Panc1 (cell line): Measurements from ENCODE around the gene FAM13C. TPM values are rescaled to one million over a fixed set of nuclear protein-coding genes. Genes with fewer than 3 reads are reported as not detected.

Experiments used
- ATAC-seq: fragments of 200-7000 bp; cut with Tn5 transposase; 2 replicates; pipeline ENCODE4 v1.9.1; 2020; ENCODE audit warnings: mild to moderate bottlenecking, moderate library complexity
- BruUV-seq: library from RNA; stranded (reverse); fragments of 400-500 nt; replicated peaks from 2 replicates; lab custom pipeline; 2021; lab: Mats Ljungman, UMichigan
- CTCF ChIA-PET: fragments of 300-600 bp; sonication (Branson Sonifier 250); formaldehyde crosslinking; loops from one replicate; lab custom pipeline; 2022; ENCODE audit warnings: antibody characterized with exemption; lab: Charles Lee
- POLR2A ChIA-PET: fragments of 300-600 bp; sonication (Branson Sonifier 250); formaldehyde crosslinking; loops from one replicate; lab custom pipeline; 2022; ENCODE audit warnings: antibody characterized with exemption; lab: Charles Lee
- DNase-seq: peaks from one replicate; pipeline ENCODE4 v3.0.0-alpha.2; 2010; ENCODE audit warnings: low read depth, low spot score
- H3K27ac ChIP-seq: 2 replicates; pipeline ENCODE4 v1.5.1; 2011; ENCODE audit warnings: mild to moderate bottlenecking, low read length, inconsistent platforms
- H3K27me3 ChIP-seq: fragments of 200-500 bp; sonication (Bioruptor generic); 2 replicates; pipeline ENCODE4 v1.6.0; 2014; ENCODE audit warnings: low read length, inconsistent platforms; ENCODE audit not compliant: control insufficient read depth, insufficient read depth
- H3K36me3 ChIP-seq: fragments of 200-500 bp; sonication (Bioruptor generic); 2 replicates; pipeline ENCODE4 v1.5.1; 2014; ENCODE audit warnings: inconsistent platforms, mild to moderate bottlenecking, low read length, moderate library complexity; ENCODE audit not compliant: control insufficient read depth, insufficient read depth
- H3K4me1 ChIP-seq: 2 replicates; pipeline ENCODE4 v1.5.1; 2011; ENCODE audit warnings: inconsistent platforms, mild to moderate bottlenecking, low read length, moderate library complexity; ENCODE audit not compliant: control insufficient read depth, insufficient read depth
- H3K4me3 ChIP-seq, 2 experiments: 2 replicates each; pipeline ENCODE4 v1.5.1; 2011 to 2012; ENCODE audit warnings: low read depth in 2 of 2, low read length in 2 of 2, mild to moderate bottlenecking in 2 of 2, inconsistent platforms in 1 of 2, moderate library complexity in 1 of 2
- H3K9me3 ChIP-seq: fragments of 200-500 bp; sonication (Bioruptor generic); 2 replicates; pipeline ENCODE4 v1.5.1; 2014; ENCODE audit warnings: low read depth, mild to moderate bottlenecking, inconsistent platforms, low read length, moderate library complexity; ENCODE audit not compliant: control insufficient read depth, insufficient read depth
- CTCF ChIP-seq: fragments of 450-650 bp; IDR thresholded peaks from 2 replicates; pipeline ENCODE4 v1.5.1; 2017; ENCODE audit warnings: mild to moderate bottlenecking
- POLR2AphosphoS5 ChIP-seq: IDR thresholded peaks from 2 replicates; pipeline ENCODE4 v1.6.1; 2012; ENCODE audit warnings: mild to moderate bottlenecking, low read depth, low read length, moderate library complexity
- REST ChIP-seq, 2 experiments: IDR thresholded peaks; 2 replicates each; pipeline ENCODE4 v1.6.1; 2011 to 2012; ENCODE audit warnings: low read depth in 2 of 2, control low read depth in 1 of 2, low read length in 1 of 2, mild to moderate bottlenecking in 1 of 2, moderate library complexity in 1 of 2; ENCODE audit not compliant: insufficient read depth in 1 of 2
- SIN3A ChIP-seq: IDR thresholded peaks from 2 replicates; pipeline ENCODE4 v1.6.1; 2012; ENCODE audit warnings: low read depth, mild to moderate bottlenecking, low read length, moderate library complexity, borderline replicate concordance; ENCODE audit not compliant: insufficient read depth
- TCF7L2 ChIP-seq: IDR thresholded peaks from 2 replicates; pipeline ENCODE4 v1.6.1; 2011; ENCODE audit warnings: mild to moderate bottlenecking, low read depth, low read length, inconsistent platforms
- in situ Hi-C: cut with HindIII; loops from 2 replicates; pipeline ENCODE4 v1.10.0; 2016; ENCODE audit warnings: low sequenced_read_pairs, low pct_unique_long_range_greater_than_20kb
- intact Hi-C: fragments of 100-400 bp; cut with micrococcal nuclease; formaldehyde crosslinking; loops from one replicate; pipeline ENCODE4 v1.10.0; 2022; ENCODE audit not compliant: unreplicated experiment
- total RNA-seq: library from RNA; stranded (reverse); gene quantifications from one replicate; pipeline ENCODE4 v1.2.1, GENCODE V29; 2021; ENCODE audit not compliant: unreplicated experiment

FAM13C gene
- total RNA-seq, 1 experiment from 2014 or later: not detected

DNA sequence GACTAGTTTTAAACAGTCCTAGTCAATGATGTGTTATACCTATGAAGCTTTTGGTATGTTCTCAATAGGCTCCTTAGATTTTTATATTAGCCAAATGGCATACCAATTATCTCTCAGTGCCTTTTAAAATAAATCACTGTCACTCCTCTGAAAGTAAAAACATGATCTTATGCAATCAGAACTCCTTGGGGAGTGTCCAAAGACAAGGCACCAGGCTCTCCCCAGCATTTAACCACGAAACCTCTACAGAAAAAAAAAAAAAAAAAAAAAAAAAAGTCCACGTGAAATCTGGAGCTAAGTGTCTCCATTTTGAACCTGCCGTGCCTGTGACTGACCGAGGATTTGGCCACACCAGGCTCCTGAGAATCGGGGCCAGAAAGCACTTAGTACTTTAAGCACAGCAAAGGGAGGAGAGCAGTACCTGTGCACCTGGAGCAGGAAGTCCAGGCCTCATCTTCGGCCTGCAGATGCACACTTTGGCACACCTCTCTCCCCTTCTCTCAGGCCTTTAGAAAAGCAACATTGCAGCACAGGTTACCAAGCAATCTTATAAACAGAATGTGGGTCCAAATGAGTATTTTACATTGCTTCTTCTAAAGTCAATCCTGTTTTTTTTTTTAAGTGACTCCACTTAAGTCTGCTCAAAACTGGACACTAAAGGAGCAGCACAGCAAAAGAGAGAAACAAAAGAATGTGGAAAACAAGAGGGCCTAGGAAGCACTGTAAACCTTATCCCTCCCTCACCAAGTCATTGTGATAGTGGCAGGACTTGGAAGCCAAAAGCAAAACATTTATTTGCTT is 1.5 kb downstream of the FAM13C start:
- Histone ChIP-seq H3K4me3 (no peak overlapping the region), H3K36me3 (no peaks in the 10 kb centered on the region), H3K4me1 (peaks cover 2% of the 10 kb centered on the region; the same call in 1 of the 2 replicates), H3K9me3 (no peaks in the 10 kb centered on the region), H3K27ac (no peak overlapping the region), H3K27me3 (peaks cover 12% of the 10 kb centered on the region)
- no peak for ATAC-seq
- DNase-seq: no peak
- no peak for TF ChIP-seq SIN3A
- TF ChIP-seq CTCF: no peak
- TF ChIP-seq TCF7L2: no peak
- no peak for TF ChIP-seq POLR2AphosphoS5
- TF ChIP-seq REST (IDR thresholded peaks at IDR 0.05; ENCODE audit: insufficient read depth in 1 of 2, low read depth in 2 of 2, low read length in 1 of 2): no peak
- BruUV-seq: no TSS peak
- in situ Hi-C loops: no loop called here
- POLR2A ChIA-PET: no interaction called here
- CTCF ChIA-PET: interaction anchor here (0.6 kb wide), 1 partner anchor 288 kb away, joined by 10 read pairs; no protein-coding TSS in a partner anchor
- intact Hi-C loops: no loop called here

DNA sequence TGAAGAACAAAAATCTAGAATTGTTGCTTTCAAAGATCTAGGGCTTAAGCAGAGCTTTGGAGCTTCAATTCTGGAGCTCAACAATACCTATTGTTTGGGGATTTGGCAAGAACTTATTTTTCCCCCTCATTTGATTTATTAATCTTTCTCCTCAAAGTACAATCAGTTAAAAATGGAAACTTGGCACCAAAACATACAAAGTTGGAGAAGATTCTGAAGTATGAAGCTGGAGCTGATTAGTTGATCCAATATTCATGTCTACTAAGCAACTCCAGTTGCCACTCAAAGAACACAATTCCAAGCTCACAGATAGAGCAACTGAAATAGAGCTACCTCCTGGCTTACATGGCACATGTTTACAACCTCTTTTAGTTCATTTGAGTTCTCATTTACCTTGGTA is 3.8 kb downstream of the FAM13C start:
- POLR2A ChIA-PET: no interaction called here
- ATAC-seq: no peak
- CTCF ChIA-PET: no interaction called here
- Histone ChIP-seq H3K36me3 (no peaks in the 10 kb centered on the region), H3K27ac (no peak overlapping the region), H3K4me1 (peaks cover 2% of the 10 kb centered on the region; the same call in 1 of the 2 replicates), H3K9me3 (no peaks in the 10 kb centered on the region), H3K4me3 (no peak overlapping the region), H3K27me3 (peaks cover 4% of the 10 kb centered on the region)
- no TSS peak for BruUV-seq
- intact Hi-C loops (no loop called here), in situ Hi-C loops (no loop called here)
- TF ChIP-seq TCF7L2 (no peak), SIN3A (no peak), REST (IDR thresholded peaks at IDR 0.05; ENCODE audit: insufficient read depth in 1 of 2, low read depth in 2 of 2, low read length in 1 of 2) (no peak), POLR2AphosphoS5 (no peak), CTCF (no peak)
- no peak for DNase-seq
